GM18520 (cell line): ENCODE results near the gene SARM1.
"Not testable (repeated sequence)": the region's sequence is repeated elsewhere in the genome, so short reads cannot be mapped to it uniquely, and the experiment has no call there.

ENCODE experiments used
- ATAC-seq: cut with Tn5 transposase; IDR thresholded peaks from one replicate; pipeline ENCODE4 v1.9.1; 2021; ENCODE audit not compliant: unreplicated experiment

The SARM1 gene

DNA sequence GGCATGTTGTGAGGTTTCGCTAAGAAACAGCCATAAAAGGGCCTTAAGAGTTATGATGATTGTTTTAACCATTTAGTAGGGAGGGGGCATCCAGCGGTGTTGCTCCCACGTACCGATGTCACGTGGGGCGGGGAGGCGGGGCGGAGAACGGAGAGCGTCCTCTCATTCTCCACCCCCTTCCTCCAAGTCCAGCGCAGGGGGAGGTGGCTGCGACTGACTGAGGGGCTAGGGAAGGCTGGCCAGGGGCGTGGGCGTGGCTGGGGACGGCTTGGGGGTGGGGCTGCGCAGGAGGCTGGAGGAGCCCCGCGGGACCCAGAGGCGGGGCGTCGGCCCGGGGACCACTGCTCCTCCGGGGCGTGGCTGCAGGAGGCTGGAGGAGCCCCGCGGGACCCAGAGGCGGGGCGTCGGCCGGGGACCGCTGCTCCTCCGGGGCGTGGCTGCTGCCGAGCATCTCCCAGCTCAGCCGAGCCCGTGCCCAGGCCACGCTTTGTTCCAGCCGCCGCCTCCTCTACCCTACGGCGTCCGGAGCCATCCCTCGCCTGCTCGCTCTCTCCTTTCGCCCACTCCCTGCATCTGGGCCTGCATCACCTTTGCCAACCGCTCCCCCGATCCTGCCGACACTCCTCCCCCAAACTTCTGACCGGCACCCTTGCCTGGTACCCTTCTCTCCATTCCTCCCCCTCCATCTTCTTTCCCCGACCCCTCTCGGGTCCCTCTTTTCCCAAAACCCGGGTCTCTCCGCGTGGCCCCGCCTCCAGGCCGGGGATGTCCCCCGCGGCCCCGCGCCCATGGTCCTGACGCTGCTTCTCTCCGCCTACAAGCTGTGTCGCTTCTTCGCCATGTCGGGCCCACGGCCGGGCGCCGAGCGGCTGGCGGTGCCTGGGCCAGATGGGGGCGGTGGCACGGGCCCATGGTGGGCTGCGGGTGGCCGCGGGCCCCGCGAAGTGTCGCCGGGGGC lies at the start of gene SARM1:
TSS of gene SARM1 (plus strand) at position 450 of the 958 bp plus-strand sequence. CDS start at position 789, 339 bp downstream.
- ATAC-seq, result peak; percentile 50

DNA sequence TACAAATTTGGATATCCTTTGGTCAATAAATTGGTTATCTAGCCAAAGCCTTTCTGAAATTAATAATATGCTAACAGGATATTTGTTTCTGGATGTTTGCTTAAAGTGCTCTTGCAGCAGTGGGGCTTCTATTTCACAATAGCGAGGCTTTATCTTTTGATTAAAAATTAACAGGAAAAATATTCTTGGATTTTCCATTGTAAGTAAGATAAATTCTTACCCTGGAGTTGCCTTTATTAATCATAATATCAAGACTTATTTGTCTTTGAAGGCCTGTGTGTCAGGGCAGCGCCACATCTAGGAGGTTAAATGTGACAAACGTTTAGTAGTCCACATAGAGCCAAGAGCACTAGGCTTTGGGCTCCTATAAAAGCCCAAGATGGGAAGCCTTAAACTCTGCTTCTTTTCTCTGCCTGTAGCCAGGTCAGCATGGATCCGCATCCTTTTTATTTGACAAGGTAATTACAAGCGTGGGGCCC lies 47.2 kb upstream of the SARM1 start:
- ATAC-seq, result no peak

- ATAC-seq, result no peak
Observed at GRCh38 chr17:28324781-28325180, 46.7 kb upstream of the SARM1 start.

GRCh38 chr17:28325211-28325610 lies 46.3 kb upstream of the SARM1 start:
- no peak for ATAC-seq

DNA sequence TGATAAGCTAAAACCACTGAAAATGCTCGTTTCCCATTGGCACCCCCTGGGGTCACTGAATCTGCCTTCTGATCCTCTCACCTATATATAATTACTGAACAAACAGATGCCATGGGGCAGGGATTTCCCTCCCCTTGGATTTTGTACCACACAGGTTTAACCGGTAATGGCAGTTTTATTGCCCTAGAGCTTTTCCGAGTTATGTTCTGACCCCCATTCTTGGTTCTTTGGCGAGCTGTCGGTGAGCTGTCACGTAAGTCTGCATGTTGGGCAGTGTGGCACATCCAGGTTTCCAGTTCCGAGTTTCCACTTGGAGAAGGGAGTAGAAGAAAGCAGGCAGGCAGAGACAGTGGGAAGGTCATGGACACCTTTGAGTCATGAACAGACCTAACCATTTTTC lies 45.4 kb upstream of the SARM1 start:
- ATAC-seq, result no peak

- ATAC-seq, result peak; percentile 43
Observed at GRCh38 chr17:28327031-28327607, 44.4 kb upstream of the SARM1 start.

DNA sequence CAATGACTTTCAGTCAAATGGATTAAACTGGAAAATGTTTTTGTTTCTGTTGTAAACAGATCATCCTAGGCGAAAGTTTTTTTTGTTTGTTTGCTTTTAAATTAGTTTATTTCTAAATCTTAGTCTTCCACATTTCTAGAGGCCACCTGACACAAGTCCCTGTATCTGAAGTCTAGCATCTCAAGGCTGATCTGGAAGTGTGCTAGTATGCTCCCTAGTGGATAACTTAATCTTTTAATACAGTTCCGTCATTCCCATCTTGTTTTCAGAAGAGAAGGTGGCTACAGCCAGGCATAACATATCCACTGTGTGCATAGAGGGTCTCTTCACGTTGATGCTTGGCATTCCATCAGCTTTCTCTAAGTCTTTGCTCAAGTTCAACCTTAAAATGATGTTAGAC lies 43.8 kb upstream of the SARM1 start:
- no peak for ATAC-seq

DNA sequence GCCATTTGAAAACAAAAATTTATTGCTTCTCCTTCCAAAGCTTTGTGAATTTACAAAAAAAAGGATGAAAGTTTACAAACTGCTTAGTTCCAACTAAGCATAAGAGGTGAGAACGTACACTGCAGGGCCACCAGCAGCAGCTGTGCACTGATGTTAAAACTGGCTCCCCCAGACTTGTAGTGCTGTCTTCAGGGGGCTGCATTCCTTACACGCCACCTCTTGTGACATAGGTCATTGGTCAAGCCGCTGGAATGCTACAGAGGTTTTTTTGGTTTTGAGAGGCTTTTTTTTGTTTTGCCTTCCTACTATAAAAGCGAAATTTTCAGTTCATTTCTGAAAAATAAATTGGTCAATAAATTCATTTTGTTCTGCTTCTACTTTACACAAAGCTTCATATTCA lies 43.2 kb upstream of the SARM1 start:
- ATAC-seq, result no peak

DNA sequence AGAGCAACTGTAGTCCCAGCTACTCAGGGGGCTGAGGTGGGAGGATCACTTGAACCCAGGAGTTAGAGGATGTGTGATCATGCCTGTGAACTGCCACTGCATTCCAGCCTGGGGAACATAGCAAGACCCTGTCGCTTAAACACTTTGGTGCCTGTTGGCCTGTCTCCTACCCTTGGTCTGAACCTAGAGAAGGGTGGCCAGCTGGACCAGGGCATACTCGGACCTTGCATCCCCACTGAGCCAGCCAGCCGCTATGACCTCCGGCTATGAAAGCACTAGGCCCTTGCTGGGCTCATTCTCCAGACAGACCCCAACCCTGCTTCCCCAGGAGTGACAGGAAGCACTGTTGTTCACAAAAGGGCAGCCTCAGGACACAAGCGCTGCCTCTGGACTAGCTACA lies 40.8 kb upstream of the SARM1 start:
- ATAC-seq, result no peak

- no peak for ATAC-seq
Observed at GRCh38 chr17:28331891-28332420, 39.5 kb upstream of the SARM1 start.

GRCh38 chr17:28333083-28333746 lies 38.3 kb upstream of the SARM1 start:
- ATAC-seq, result no peak

DNA sequence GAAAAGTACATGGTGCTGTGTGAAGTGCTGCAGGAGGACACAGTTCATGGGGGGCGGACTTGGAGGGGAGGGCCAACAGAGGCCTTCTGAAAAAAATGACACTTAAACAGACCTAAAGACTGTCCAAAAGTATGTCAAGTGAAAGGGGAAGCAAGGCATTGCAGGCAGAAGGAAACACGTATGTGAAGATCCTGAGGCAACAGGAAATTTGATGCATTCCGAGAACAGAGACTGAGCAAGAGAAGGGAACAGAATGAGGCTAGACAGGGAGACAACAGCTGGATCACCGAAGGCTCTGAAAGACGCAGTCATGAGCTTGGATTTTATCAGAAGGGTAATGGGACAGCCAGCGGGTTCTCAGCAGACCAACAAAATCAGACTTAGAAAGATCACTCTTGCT lies 37.3 kb upstream of the SARM1 start:
- ATAC-seq, result no peak

GRCh38 chr17:28334666-28335200 lies 36.8 kb upstream of the SARM1 start:
- no peak for ATAC-seq

DNA sequence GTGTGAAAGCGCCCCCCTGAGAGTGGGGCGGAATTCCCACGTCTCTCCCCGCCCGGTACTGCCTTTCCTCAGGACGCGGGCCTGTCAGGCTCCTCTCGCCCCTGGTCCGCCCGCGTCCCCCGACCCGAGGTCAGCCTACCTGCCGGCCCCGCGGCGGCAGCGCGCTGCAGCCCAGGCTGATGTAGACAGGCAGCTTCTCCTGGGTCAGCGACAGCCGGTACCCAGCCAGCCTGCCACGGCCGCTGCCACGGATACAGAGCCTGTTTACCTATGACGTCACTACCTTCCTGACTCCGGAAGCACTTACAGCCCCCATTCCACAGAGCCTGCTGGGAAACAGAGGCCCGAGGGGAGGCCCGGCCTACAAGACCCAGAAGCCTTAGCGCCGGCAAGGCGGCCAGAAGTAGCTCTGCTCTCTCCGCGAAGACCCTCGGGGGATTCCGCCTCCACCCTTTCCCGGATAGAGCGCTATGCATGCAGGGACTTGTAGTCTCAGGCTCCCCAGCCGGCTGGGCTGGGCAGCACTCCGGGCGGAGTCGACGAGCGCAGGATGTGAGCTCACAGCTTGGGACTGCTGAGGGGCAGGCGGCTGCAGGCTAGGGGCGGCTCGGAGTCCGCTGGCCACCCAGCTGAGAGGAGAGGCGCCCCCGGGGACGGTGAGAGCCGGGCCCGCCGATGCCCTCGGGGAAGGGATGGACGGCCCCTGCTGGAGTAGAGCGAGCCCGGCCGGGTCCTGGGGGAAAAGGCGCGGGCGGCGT lies 36.1 kb upstream of the SARM1 start, which contains the start of the genes IFT20 and TNFAIP1:
TSS of gene IFT20 (minus strand) at position 272 of the 758 bp plus-strand sequence. CDS start 3,487 bp downstream, outside the sequence.
TSS of gene TNFAIP1 (plus strand) at position 561 of the 758 bp plus-strand sequence. CDS start 3,761 bp downstream, outside the sequence.
- peak; percentile 96 for ATAC-seq

GRCh38 chr17:28335959-28336871 lies 35.3 kb upstream of the SARM1 start:
- no peak for ATAC-seq

GRCh38 chr17:28338056-28338768 lies 33.3 kb upstream of the SARM1 start:
- ATAC-seq, result no peak

DNA sequence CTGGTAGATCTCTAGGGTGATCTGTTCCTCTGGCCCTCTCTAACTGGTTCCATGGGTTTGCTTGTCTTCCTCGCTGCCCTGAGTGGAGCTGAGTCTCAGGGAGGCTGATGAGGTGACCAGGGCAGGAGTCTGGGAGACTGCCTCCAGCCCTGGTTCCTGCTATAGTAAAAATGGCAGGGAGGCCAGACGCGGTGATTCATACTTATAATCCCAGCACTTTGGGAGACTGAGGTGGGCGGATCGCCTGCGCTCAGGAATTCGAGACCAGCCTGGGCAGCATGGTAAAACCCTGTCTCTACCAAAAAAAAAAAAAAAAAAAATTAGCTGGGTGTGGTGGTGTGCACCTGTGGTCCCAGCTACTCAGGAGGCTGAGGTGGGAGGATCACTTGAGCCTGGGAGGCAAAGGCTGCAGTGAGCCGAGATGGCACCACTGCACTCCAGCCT lies 32.7 kb upstream of the SARM1 start:
- not testable (repeated sequence) for ATAC-seq

- no peak for ATAC-seq
Observed at GRCh38 chr17:28339431-28339830, 32.1 kb upstream of the SARM1 start.
